Measurements from ENCODE around the gene RREB1.

DNA sequence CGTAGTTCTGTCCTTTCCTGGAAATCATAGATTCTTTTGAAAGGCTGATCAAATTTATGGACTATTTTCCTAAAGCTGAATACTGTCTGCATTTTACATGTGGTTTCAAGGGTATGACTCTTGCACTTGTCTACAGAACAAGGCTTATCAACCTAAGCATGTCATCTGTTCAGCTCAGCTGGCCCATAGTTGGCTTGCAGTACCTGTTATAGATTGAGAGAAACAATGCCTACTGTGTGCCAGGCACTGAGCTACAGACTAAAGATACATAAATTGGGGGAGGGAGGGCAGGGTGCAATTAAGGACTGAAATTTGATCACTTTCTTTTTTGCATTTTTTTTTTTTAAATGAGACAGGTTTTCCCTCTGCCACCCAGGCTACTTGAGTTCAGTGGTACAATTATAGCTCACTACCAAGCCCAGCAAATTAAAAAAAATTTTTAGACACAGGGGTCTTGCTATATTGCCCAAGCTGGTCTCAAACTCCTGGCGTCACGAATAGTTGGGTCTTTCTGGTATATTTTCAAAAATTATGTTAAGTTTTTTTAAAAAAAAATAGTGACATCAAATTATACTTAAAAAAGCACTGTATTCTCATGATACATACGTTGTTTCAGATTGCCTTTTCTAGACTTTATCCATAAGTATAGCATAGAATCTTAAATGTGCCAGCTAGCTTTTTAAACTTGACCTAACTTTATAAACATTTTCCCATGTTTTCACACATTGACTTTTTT is 52.2 kb downstream of the RREB1 start:
- TF ChIP-seq POLR2AphosphoS5 (IDR thresholded peaks at IDR 0.05) (no peak), EZH2 (IDR thresholded peaks at IDR 0.05; ENCODE audit: borderline replicate concordance, insufficient read depth, low read length, poor library complexity, severe bottlenecking) (no peak)
- TF ChIP-seq, protein P1, sequence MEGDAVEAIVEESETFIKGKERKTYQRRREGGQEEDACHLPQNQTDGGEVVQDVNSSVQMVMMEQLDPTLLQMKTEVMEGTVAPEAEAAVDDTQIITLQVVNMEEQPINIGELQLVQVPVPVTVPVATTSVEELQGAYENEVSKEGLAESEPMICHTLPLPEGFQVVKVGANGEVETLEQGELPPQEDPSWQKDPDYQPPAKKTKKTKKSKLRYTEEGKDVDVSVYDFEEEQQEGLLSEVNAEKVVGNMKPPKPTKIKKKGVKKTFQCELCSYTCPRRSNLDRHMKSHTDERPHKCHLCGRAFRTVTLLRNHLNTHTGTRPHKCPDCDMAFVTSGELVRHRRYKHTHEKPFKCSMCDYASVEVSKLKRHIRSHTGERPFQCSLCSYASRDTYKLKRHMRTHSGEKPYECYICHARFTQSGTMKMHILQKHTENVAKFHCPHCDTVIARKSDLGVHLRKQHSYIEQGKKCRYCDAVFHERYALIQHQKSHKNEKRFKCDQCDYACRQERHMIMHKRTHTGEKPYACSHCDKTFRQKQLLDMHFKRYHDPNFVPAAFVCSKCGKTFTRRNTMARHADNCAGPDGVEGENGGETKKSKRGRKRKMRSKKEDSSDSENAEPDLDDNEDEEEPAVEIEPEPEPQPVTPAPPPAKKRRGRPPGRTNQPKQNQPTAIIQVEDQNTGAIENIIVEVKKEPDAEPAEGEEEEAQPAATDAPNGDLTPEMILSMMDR (IDR thresholded peaks at IDR 0.05; ENCODE audit: poor library complexity, severe bottlenecking) = no peak
